ENCODE measurements around the gene PTMS.
A peak's percentile ranks its signal among the peaks of the same experiment; 100 is the strongest.

The PTMS gene

GRCh38 chr12:6752167-6752920 lies 13.8 kb upstream of the PTMS start:
- no peak for FAIRE-seq
- peak; percentile 68 for DNase-seq (ENCODE audit: low spot score)

GRCh38 chr12:6752921-6753771 lies 13.0 kb upstream of the PTMS start, which contains the start of gene MLF2:
TSS of gene MLF2 (minus strand) at chr12:6753141. CDS start at chr12:6752334, 807 bp downstream.
- peak; percentile 90 for FAIRE-seq
- peak; percentile 99 for DNase-seq (ENCODE audit: low spot score)

GRCh38 chr12:6753772-6754356 lies 12.3 kb upstream of the PTMS start:
- FAIRE-seq (no peak), DNase-seq (ENCODE audit: low spot score) (no peak)

GRCh38 chr12:6754411-6754810 lies 11.8 kb upstream of the PTMS start:
- no peak for DNase-seq (ENCODE audit: low spot score)
- FAIRE-seq: no peak

- no peak for FAIRE-seq
- no peak for DNase-seq (ENCODE audit: low spot score)
Measured at GRCh38 chr12:6757028-6757690, 9.0 kb upstream of the PTMS start.

DNA sequence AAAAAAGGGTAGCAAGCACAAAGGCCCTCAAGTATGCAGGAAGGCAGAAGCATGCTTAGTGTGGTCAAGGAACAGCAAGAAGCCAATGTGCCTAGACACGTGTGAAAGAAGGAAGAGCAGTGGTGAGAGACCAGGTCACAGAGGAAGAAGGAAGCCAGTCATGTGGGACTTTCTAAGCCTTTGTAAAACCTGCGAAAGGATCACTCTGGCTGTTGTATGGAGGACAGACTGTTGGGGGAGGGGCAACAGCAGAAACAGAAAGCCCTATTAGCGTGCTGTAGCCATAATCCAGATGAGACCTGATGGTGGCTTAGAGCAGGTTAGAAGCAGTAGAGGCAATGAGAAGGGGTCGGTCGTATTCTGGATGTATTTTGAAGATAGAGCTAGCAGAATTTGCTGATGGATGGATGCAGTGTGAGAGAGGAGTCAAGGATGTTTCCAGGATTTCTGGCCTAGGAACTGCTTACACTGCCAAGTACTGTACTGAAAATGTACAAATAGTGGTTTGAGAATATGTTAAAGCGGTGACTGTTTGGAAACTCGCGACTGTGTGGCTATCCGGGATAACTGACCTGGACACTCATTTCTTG lies 7.6 kb upstream of the PTMS start:
- FAIRE-seq (no peak), DNase-seq (ENCODE audit: low spot score) (no peak)

DNA sequence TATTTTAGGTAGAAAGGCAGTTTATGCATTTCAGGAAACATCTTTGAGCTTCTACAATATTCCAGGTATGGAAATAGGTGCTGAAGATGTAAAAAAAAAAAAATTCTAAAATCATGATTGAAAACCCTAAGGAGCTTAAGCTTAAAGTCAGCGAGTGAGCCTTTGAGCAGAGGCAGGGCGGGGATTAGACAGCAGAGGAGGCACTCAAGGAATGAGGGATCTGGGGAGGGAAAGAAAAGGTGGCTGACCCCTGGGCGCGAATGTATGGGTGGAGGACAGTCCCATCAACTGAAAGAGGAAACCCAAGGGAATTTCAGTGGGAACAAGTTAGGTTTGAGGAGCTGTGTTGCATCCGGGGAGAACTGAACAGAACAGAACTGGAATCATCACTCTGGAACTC lies 6.4 kb upstream of the PTMS start:
- FAIRE-seq: no peak
- DNase-seq (ENCODE audit: low spot score): no peak

DNA sequence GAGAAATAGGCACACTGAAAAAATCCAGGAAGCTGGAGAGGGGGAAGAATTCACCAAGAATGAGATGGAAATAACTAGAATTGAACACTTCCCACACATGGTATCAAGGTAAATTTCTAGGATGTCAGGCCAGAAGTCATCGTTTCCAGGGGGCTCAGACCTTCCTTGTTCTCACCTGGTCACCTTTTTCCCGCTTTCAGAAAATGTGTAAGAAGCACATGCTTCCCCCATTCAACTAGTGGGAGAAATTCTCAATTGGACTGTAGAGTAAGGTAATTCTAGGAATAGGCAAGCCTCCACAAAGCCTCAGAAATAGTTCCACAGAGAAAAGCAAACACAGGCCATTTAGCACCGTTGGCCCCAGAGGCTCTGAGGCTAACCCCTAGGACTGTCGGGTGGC lies 2.8 kb upstream of the PTMS start:
- DNase-seq (ENCODE audit: low spot score) (no peak), FAIRE-seq (no peak)

DNA sequence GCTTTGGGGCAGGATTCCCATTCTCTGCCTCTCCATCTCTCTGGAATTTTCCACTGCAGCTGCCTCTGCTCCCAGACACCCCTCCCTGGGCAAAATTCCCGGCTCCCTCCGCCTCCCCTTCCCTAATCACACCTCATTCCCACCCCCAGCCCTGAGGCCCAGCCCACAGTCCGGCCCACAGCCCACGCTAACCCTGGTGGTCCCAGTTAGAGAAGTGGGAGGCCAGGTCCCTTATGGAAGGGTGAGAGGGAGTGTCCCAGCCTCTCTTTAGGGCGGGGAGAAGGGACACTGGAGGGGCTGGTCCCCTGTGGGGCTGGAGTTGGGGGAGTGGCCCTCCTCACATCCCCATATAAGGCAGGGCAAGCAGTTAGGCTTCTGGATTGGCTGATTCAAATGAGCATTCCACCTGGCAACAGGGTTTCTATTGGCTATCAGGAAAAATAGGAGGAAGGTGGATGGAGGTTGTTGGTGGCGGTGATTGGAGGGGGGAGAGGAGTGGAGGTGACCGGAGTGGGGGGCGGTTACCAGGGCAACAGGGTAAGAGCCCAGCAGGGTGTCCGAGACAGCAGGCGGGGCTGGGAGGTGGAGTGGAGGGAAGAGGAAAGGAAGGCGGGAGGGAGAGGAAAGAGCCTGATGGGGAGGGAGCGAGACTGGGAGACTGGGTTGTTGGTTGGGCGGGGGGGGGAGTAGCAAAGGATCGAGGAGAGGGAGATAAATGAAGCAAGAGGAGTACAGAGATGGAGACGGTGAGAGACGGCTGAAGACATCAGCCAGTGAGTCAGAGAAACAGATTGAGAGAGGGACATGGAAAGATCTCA lies 1.9 kb upstream of the PTMS start:
- peak; percentile 90 for FAIRE-seq
- DNase-seq (ENCODE audit: low spot score): peak; percentile 96

GRCh38 chr12:6765048-6765633 lies 1.0 kb upstream of the PTMS start:
- no peak for FAIRE-seq
- no peak for DNase-seq (ENCODE audit: low spot score)

- peak; percentile 83 for DNase-seq (ENCODE audit: low spot score)
- peak; percentile 58 for FAIRE-seq
Measured at GRCh38 chr12:6766651-6767349, 637 bp downstream of the PTMS start.

GRCh38 chr12:6767353-6768319 lies 1.5 kb downstream of the PTMS start:
- peak; percentile 90 for FAIRE-seq
- no peak for DNase-seq (ENCODE audit: low spot score)

GRCh38 chr12:6768437-6768914 lies 2.3 kb downstream of the PTMS start:
- FAIRE-seq: peak; percentile 27
- DNase-seq (ENCODE audit: low spot score): no peak

- FAIRE-seq: peak; percentile 55
- DNase-seq (ENCODE audit: low spot score): no peak
Measured at GRCh38 chr12:6768990-6769389, 2.8 kb downstream of the PTMS start.

DNA sequence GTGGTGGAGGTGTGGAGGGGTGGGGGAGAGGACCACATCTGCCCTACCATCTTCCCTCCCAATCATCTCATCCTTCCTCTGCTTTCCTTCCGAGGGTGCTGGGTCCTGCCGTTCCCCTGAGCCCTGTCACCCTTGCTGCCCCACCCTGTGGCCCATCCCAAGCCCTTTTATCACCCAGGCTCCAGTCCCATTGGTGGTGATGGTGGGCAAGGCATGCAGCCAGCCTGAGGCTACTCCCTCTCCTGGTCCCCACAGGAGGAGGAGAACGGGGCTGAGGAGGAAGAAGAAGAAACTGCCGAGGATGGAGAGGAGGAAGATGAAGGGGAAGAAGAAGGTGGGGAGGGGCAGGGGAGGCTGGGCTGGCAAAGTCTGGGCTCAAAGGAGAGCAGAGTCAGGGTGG lies 3.5 kb downstream of the PTMS start:
- DNase-seq (ENCODE audit: low spot score): no peak
- FAIRE-seq: no peak

- FAIRE-seq (no peak), DNase-seq (ENCODE audit: low spot score) (no peak)
Measured at GRCh38 chr12:6770094-6770493, 3.9 kb downstream of the PTMS start.

DNA sequence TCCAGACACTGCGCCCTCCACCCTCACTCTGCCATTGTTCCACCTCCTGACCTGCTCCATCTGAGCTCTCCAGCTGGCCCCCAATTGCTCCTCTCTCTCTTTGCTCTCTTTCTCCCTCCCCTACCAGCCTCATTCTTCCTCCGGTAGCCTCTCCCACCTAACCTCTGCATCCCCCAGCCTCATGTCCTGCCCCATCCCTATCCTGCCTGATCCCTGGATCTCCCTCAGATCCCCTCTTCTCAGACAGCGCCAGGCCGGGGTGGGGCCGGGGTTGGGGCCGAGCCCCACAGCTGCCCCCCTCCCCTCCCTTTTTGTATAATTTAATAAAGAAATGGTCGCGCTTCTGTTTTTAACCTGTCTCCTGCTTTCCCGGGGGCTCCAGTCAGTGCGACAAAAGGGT lies 4.4 kb downstream of the PTMS start:
- DNase-seq (ENCODE audit: low spot score) (no peak), FAIRE-seq (no peak)

DNA sequence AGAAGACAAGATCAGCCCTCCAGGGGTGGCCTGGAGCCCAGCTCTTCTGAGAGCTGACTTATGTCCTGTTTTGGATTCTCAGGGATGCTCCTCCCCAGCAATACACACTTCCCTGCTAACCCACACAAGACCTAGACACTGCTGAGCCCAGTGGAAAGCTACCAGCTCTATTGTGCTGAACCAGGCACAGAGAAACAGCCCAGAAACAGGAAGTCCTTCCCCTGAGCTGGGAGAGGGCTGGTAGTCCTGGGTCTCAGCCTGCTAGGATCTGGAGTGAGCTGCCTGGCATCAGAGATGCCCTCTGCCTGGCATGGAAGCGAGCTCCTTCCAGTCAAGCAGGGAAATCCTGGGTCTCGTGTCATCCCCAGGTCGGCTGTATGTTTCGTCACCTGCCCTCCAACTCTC lies 4.9 kb downstream of the PTMS start:
- DNase-seq (ENCODE audit: low spot score): no peak
- peak; percentile 61 for FAIRE-seq

Data from urothelium cell line (cell line).